ENCODE data around the gene AMER2. TPM values are rescaled to one million over a fixed set of nuclear protein-coding genes. Genes with fewer than 3 reads are reported as not detected.

The AMER2 gene
- total RNA-seq, 2 donors from 2014 or later, result 0.02 to 0.07 TPM

DNA sequence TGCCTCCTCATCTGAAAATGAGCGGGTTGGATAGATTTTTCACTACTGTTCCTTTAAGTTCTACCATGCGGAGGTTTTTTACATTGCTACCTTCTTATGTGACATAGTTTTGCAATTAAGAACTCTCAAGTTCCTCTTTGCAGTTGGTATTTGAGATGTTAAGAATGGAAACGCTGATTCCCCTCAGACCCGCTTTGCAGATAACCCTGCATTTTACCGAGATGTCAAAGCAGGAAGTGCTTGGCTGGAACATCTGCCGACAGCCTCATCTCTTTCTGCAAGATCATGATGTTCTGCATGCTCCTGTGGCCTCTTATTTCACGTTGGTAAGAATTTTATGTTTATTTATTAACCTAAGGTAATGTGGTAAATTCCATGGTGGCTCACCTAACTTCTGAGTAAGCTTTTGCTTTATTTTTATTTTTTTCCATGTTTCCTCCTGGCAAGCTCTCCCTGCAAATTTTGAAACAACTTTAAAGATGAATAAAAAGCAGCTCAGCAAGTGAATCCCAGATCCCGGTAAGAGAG is 53.6 kb downstream of the AMER2 start:
- H3K36me3 Mint-ChIP-seq (ENCODE audit: low read depth), result no peaks in the 10 kb centered on the region
- no peak overlapping the region for H3K27ac Mint-ChIP-seq
- H3K4me3 Mint-ChIP-seq, result no peak overlapping the region
- no peaks in the 10 kb centered on the region for H3K4me1 ChIP-seq (ENCODE audit: control insufficient read depth, insufficient read depth, low read length)
- peaks cover 10% of the 10 kb centered on the region for H3K9me3 ChIP-seq (ENCODE audit: control insufficient read depth, low read length)
- DNase-seq, result no peak
- peaks cover 12% of the 10 kb centered on the region for H3K4me1 Mint-ChIP-seq
- H3K27me3 Mint-ChIP-seq (ENCODE audit: insufficient read depth), result peaks cover 4% of the 10 kb centered on the region
- TF ChIP-seq, protein P1, sequence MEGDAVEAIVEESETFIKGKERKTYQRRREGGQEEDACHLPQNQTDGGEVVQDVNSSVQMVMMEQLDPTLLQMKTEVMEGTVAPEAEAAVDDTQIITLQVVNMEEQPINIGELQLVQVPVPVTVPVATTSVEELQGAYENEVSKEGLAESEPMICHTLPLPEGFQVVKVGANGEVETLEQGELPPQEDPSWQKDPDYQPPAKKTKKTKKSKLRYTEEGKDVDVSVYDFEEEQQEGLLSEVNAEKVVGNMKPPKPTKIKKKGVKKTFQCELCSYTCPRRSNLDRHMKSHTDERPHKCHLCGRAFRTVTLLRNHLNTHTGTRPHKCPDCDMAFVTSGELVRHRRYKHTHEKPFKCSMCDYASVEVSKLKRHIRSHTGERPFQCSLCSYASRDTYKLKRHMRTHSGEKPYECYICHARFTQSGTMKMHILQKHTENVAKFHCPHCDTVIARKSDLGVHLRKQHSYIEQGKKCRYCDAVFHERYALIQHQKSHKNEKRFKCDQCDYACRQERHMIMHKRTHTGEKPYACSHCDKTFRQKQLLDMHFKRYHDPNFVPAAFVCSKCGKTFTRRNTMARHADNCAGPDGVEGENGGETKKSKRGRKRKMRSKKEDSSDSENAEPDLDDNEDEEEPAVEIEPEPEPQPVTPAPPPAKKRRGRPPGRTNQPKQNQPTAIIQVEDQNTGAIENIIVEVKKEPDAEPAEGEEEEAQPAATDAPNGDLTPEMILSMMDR (conservative IDR thresholded peaks at IDR 0.05), result no peak
- peaks cover 23% of the 10 kb centered on the region for H3K9me3 Mint-ChIP-seq
- H3K27ac ChIP-seq (ENCODE audit: low read depth, low read length), result no peak overlapping the region
- H3K4me3 ChIP-seq (ENCODE audit: low read length), result no peak overlapping the region
- H3K36me3 ChIP-seq (ENCODE audit: control insufficient read depth, insufficient read depth, low read length), result no peaks in the 10 kb centered on the region
- WGBS, 2 experiments (ENCODE audit: insufficient coverage in 1 of 2, insufficient read length in 1 of 2), result 82 to 90% methylated on average over 2 to 8 of the region's 8 CpGs
- no peaks in the 10 kb centered on the region for H3K27me3 ChIP-seq (ENCODE audit: control insufficient read depth, insufficient read depth, low read length, poor library complexity, severe bottlenecking)
- H3K9ac ChIP-seq (ENCODE audit: extremely low read depth, low read length, poor library complexity, severe bottlenecking), result no peak overlapping the region

DNA sequence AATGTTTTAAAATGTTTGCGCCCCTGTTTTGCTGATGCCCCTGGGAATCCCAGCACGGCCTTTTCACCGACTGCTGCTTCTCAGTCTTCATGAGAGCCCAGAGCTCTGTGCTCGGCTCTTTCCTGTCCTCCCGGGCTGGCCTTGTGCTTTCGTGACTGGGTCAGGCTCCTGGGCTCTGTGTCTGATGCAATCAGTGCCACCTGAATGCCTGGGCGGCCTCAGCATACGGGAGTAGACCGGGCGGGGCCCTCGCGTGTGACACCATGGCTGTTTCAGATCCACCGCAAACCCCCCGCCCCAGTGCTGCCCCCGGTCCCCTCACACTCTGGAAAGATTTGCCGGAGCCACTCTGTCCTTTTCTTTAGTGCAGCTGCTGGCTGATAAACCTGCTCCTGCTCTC is 54.8 kb downstream of the AMER2 start:
- Histone ChIP-seq H3K36me3 (ENCODE audit: control insufficient read depth, insufficient read depth, low read length) (no peaks in the 10 kb centered on the region), H3K9me3 (ENCODE audit: control insufficient read depth, low read length) (peaks cover 7% of the 10 kb centered on the region), H3K4me1 (ENCODE audit: control insufficient read depth, insufficient read depth, low read length) (no peaks in the 10 kb centered on the region), H3K27ac (ENCODE audit: low read depth, low read length) (no peak overlapping the region), H3K27me3 (ENCODE audit: control insufficient read depth, insufficient read depth, low read length, poor library complexity, severe bottlenecking) (no peaks in the 10 kb centered on the region), H3K4me3 (ENCODE audit: low read length) (no peak overlapping the region), H3K9ac (ENCODE audit: extremely low read depth, low read length, poor library complexity, severe bottlenecking) (no peak overlapping the region)
- 90 to 96% methylated on average over 16 of the region's 16 CpGs for whole genome bisulfite sequencing, 2 experiments (ENCODE audit: insufficient coverage in 1 of 2, insufficient read length in 1 of 2)
- H3K27ac Mint-ChIP-seq, result no peak overlapping the region
- no peak overlapping the region for H3K4me3 Mint-ChIP-seq
- H3K4me1 Mint-ChIP-seq, result peaks cover 12% of the 10 kb centered on the region
- TF ChIP-seq, protein P1 (conservative IDR thresholded peaks at IDR 0.05), result no peak
- peaks cover 11% of the 10 kb centered on the region for H3K9me3 Mint-ChIP-seq
- peaks cover 4% of the 10 kb centered on the region for H3K27me3 Mint-ChIP-seq (ENCODE audit: insufficient read depth)
- no peak for DNase-seq
- no peaks in the 10 kb centered on the region for H3K36me3 Mint-ChIP-seq (ENCODE audit: low read depth)

DNA sequence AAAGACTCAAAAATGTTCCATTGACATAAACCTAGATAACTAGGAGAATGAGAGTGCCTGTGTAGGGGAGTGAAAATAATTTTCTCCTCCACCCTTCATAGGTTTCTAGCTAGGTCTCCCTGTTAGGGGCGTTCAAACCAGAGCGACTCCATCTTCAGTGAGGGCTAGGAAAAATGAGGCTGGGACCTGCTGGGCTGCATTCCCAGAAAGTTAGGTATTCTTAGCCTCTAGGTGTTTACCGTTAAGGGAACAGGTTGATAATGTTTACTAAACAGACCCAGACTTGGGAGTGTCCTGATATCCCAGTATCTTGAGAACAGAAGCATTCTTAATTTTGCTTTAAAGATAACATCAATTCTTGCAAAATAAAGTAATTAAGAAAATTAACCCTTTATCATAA is 56.0 kb downstream of the AMER2 start:
- H3K9ac ChIP-seq (ENCODE audit: extremely low read depth, low read length, poor library complexity, severe bottlenecking), result no peak overlapping the region
- TF ChIP-seq, protein P1 (conservative IDR thresholded peaks at IDR 0.05), result no peak
- H3K27ac Mint-ChIP-seq, result no peak overlapping the region
- DNase-seq, result no peak
- no peak overlapping the region for H3K27ac ChIP-seq (ENCODE audit: low read depth, low read length)
- H3K36me3 Mint-ChIP-seq (ENCODE audit: low read depth), result no peaks in the 10 kb centered on the region
- no peak overlapping the region for H3K4me3 ChIP-seq (ENCODE audit: low read length)
- 86 to 87% methylated on average over 1 to 3 of the region's 3 CpGs for WGBS, 2 experiments (ENCODE audit: insufficient coverage in 1 of 2, insufficient read length in 1 of 2)
- no peaks in the 10 kb centered on the region for H3K9me3 ChIP-seq (ENCODE audit: control insufficient read depth, low read length)
- H3K9me3 Mint-ChIP-seq, result no peaks in the 10 kb centered on the region
- peaks cover 4% of the 10 kb centered on the region for H3K27me3 Mint-ChIP-seq (ENCODE audit: insufficient read depth)
- no peak overlapping the region for H3K4me3 Mint-ChIP-seq
- H3K27me3 ChIP-seq (ENCODE audit: control insufficient read depth, insufficient read depth, low read length, poor library complexity, severe bottlenecking), result no peaks in the 10 kb centered on the region
- no peaks in the 10 kb centered on the region for H3K36me3 ChIP-seq (ENCODE audit: control insufficient read depth, insufficient read depth, low read length)
- peaks cover 12% of the 10 kb centered on the region for H3K4me1 Mint-ChIP-seq
- no peaks in the 10 kb centered on the region for H3K4me1 ChIP-seq (ENCODE audit: control insufficient read depth, insufficient read depth, low read length)

Measured in endodermal cell (in vitro differentiated cells).